Neural progenitor cell (in vitro differentiated cells): ENCODE data around the gene KCNA5. TPM values are rescaled to one million over a fixed set of nuclear protein-coding genes. Genes with fewer than 3 reads are reported as not detected.

Experiments
- DNase-seq: peaks from one replicate; pipeline ENCODE4 v3.0.0-alpha.2; 2016; ENCODE audit warnings: low spot score
- H2AFZ ChIP-seq: fragments of 200-600 bp; sonication (generic); replicated peaks from 2 replicates; pipeline ENCODE4 v1.6.1; 2016; ENCODE audit warnings: antibody characterized with exemption
- H3F3A ChIP-seq: fragments of 200-600 bp; sonication (generic); 2 replicates; pipeline ENCODE4 v1.6.1; 2016; ENCODE audit warnings: antibody characterized with exemption, low read depth
- H3K27ac ChIP-seq: fragments of 200-600 bp; sonication (generic); 2 replicates; pipeline ENCODE4 v1.5.1; 2016; ENCODE audit warnings: mild to moderate bottlenecking
- H3K27me3 ChIP-seq: fragments of 200-600 bp; sonication (generic); 2 replicates; pipeline ENCODE4 v1.6.1; 2016; ENCODE audit warnings: mild to moderate bottlenecking, moderate library complexity
- H3K36me3 ChIP-seq: fragments of 200-600 bp; sonication (generic); 2 replicates; pipeline ENCODE4 v1.5.1; 2016
- H3K4me1 ChIP-seq: fragments of 200-600 bp; sonication (generic); 2 replicates; pipeline ENCODE4 v1.6.1; 2016; ENCODE audit warnings: mixed run types
- H3K4me2 ChIP-seq: fragments of 200-600 bp; sonication (generic); 2 replicates; pipeline ENCODE4 v1.6.1; 2016
- H3K4me3 ChIP-seq: fragments of 200-600 bp; sonication (generic); 2 replicates; pipeline ENCODE4 v1.5.1; 2016
- H3K79me2 ChIP-seq: fragments of 200-600 bp; sonication (generic); 2 replicates; pipeline ENCODE4 v1.6.1; 2016; ENCODE audit warnings: low read depth
- H3K9ac ChIP-seq: fragments of 200-600 bp; sonication (generic); 2 replicates; pipeline ENCODE4 v1.6.1; 2016
- H3K9me3 ChIP-seq: fragments of 200-600 bp; sonication (generic); 2 replicates; pipeline ENCODE4 v1.5.1; 2016; ENCODE audit warnings: low read depth
- H4K20me1 ChIP-seq: fragments of 200-600 bp; sonication (generic); 2 replicates; pipeline ENCODE4 v1.6.1; 2016; ENCODE audit warnings: low read depth
- H3K27ac Mint-ChIP-seq: 3 replicates; pipeline ENCODE4 v1.8.0; 2021; ENCODE audit warnings: mixed read lengths
- H3K27me3 Mint-ChIP-seq: 2 replicates; pipeline ENCODE4 v1.8.0; 2022; ENCODE audit warnings: low read depth, mild to moderate bottlenecking, inconsistent platforms, moderate library complexity, mixed read lengths; ENCODE audit not compliant: insufficient read depth
- H3K36me3 Mint-ChIP-seq: 3 replicates; pipeline ENCODE4 v1.8.0; 2021; ENCODE audit warnings: mixed read lengths
- H3K4me1 Mint-ChIP-seq: 3 replicates; pipeline ENCODE4 v1.8.0; 2021; ENCODE audit warnings: mixed read lengths
- H3K4me3 Mint-ChIP-seq: 3 replicates; pipeline ENCODE4 v1.8.0; 2021; ENCODE audit warnings: mild to moderate bottlenecking, moderate library complexity, mixed read lengths
- H3K9me3 Mint-ChIP-seq: 3 replicates; pipeline ENCODE4 v1.8.0; 2020; ENCODE audit warnings: mixed read lengths
- EZH2 ChIP-seq: fragments of 200-600 bp; sonication (generic); IDR thresholded peaks from 2 replicates; pipeline ENCODE4 v1.6.1; 2017; ENCODE audit warnings: antibody characterized with exemption, mild to moderate bottlenecking, moderate library complexity
- EZH2phosphoT487 ChIP-seq: fragments of 200-600 bp; sonication (generic); IDR thresholded peaks from 2 replicates; pipeline ENCODE4 v1.6.1; 2017; ENCODE audit warnings: antibody characterized with exemption
- total RNA-seq: library from RNA; depleted of rRNA; stranded (reverse); fragments of >200 nt; gene quantifications from 2 replicates; pipeline ENCODE4 v1.2.3, GENCODE V29; 2015; ENCODE audit warnings: low replicate concordance
- TF ChIP-seq, protein P1 (sequence below): fragments of 200-600 bp; sonication (generic); IDR thresholded peaks from 2 replicates; pipeline ENCODE4 v1.5.1; 2017; ENCODE audit warnings: antibody characterized with exemption, mild to moderate bottlenecking

Gene KCNA5
- total RNA-seq, 1 donor from 2014 or later = 0.19 TPM

GRCh38 chr12:4997939-4998338, 45.7 kb upstream of the KCNA5 start:
- Histone ChIP-seq H3K4me1 (peaks cover 6% of the 10 kb centered on the region), H3K36me3 (no peaks in the 10 kb centered on the region), H3K79me2 (no peaks in the 10 kb centered on the region), H3F3A (no peaks in the 10 kb centered on the region), H3K27me3 (no peaks in the 10 kb centered on the region), H3K4me2 (no peak overlapping the region), H4K20me1 (no peaks in the 10 kb centered on the region), H3K27ac (no peak overlapping the region), H3K4me3 (no peak overlapping the region), H2AFZ (no peak overlapping the region), H3K9ac (no peak overlapping the region), H3K9me3 (no peaks in the 10 kb centered on the region)
- TF ChIP-seq EZH2phosphoT487 = no peak
- TF ChIP-seq EZH2 = no peak
- TF ChIP-seq, protein P1, sequence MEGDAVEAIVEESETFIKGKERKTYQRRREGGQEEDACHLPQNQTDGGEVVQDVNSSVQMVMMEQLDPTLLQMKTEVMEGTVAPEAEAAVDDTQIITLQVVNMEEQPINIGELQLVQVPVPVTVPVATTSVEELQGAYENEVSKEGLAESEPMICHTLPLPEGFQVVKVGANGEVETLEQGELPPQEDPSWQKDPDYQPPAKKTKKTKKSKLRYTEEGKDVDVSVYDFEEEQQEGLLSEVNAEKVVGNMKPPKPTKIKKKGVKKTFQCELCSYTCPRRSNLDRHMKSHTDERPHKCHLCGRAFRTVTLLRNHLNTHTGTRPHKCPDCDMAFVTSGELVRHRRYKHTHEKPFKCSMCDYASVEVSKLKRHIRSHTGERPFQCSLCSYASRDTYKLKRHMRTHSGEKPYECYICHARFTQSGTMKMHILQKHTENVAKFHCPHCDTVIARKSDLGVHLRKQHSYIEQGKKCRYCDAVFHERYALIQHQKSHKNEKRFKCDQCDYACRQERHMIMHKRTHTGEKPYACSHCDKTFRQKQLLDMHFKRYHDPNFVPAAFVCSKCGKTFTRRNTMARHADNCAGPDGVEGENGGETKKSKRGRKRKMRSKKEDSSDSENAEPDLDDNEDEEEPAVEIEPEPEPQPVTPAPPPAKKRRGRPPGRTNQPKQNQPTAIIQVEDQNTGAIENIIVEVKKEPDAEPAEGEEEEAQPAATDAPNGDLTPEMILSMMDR = no peak
- Mint-ChIP-seq H3K27ac (no peak overlapping the region), H3K4me1 (peaks cover 6% of the 10 kb centered on the region), H3K4me3 (no peak overlapping the region), H3K36me3 (no peaks in the 10 kb centered on the region), H3K27me3 (peaks cover 7% of the 10 kb centered on the region), H3K9me3 (no peaks in the 10 kb centered on the region)
- no peak for DNase-seq

DNA sequence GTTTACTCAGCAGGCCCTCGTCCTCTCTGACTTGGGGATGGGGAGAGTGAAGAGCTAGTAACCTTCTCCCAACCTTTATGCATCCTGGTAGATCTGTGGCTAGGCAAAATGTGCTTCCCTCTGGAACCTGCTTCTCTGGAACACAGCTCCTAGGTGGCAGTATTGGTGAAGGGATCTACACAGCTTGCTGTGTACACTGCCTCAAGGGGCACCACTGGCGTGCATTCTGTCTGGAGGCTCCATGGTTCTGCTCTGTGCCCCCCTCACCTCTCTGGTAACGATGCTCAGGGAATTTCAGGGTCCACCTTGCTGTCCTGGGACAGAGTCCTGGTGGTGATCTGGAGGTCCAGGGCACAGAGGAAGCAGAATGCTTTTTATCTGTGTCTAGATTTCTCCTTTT, 43.5 kb upstream of the KCNA5 start:
- no peaks in the 10 kb centered on the region for H3K9me3 ChIP-seq
- Mint-ChIP-seq H3K27ac (no peak overlapping the region), H3K36me3 (no peaks in the 10 kb centered on the region), H3K27me3 (peaks cover 5% of the 10 kb centered on the region), H3K4me1 (peaks cover 6% of the 10 kb centered on the region), H3K9me3 (no peaks in the 10 kb centered on the region), H3K4me3 (no peak overlapping the region)
- H3K27ac ChIP-seq = no peak overlapping the region
- peaks cover 6% of the 10 kb centered on the region for H3K4me1 ChIP-seq
- peak overlapping the region; percentile 29 for H2AFZ ChIP-seq
- no peak overlapping the region for H3K4me2 ChIP-seq
- H3K9ac ChIP-seq = no peak overlapping the region
- no peak overlapping the region for H3K4me3 ChIP-seq
- H3K27me3 ChIP-seq = no peaks in the 10 kb centered on the region
- TF ChIP-seq EZH2phosphoT487 (no peak), EZH2 (no peak)
- TF ChIP-seq, protein P1 = no peak
- no peak for DNase-seq
- no peaks in the 10 kb centered on the region for H3F3A ChIP-seq
- no peaks in the 10 kb centered on the region for H3K36me3 ChIP-seq
- no peaks in the 10 kb centered on the region for H3K79me2 ChIP-seq
- no peaks in the 10 kb centered on the region for H4K20me1 ChIP-seq

DNA sequence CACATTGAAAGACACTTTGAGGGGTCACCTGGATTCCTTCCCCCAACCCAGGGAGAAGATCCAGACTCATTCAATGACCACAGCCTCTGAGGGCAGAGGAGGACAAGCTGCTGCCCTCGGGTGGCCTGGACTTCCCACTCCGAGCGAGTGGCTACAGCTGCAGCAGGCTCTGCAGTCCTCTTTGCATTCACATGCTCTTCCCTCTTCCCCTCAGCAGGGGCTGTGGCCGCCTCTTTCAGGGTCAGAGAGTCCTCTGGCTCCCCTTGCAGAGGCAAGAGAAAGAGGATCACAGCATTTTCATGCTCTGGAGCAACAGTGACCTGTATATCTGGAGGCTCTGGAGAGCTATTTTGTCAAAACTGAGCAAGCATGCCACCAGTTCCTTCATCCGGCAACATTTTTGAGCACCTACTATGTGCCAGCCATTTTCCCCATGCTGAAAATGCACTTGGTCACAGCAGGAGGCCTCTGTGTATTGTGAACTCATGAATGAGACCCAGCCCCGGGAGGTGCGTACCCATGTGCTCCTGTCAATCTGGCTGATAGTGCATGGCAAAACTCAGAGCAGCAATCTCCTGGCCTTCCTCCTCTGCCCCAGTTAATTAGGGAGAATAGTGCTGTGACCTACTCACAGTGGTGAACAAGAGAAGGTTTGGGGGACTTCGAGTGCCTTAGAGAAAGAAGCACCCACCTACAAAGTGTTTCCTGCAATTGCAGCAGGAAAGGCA, 42.9 kb upstream of the KCNA5 start:
- DNase-seq = peak; percentile 33
- peaks cover 6% of the 10 kb centered on the region for H3K4me1 Mint-ChIP-seq
- no peak overlapping the region for H3K4me3 ChIP-seq
- H3K4me1 ChIP-seq = peaks cover 6% of the 10 kb centered on the region
- no peaks in the 10 kb centered on the region for H4K20me1 ChIP-seq
- H3K27me3 Mint-ChIP-seq = peaks cover 5% of the 10 kb centered on the region
- H3K4me2 ChIP-seq = no peak overlapping the region
- H3K79me2 ChIP-seq = no peaks in the 10 kb centered on the region
- H3K4me3 Mint-ChIP-seq = no peak overlapping the region
- no peaks in the 10 kb centered on the region for H3F3A ChIP-seq
- no peaks in the 10 kb centered on the region for H3K36me3 ChIP-seq
- H3K27ac ChIP-seq = no peak overlapping the region
- no peaks in the 10 kb centered on the region for H3K36me3 Mint-ChIP-seq
- no peaks in the 10 kb centered on the region for H3K9me3 ChIP-seq
- no peaks in the 10 kb centered on the region for H3K27me3 ChIP-seq
- H3K27ac Mint-ChIP-seq = no peak overlapping the region
- H3K9me3 Mint-ChIP-seq = no peaks in the 10 kb centered on the region
- H3K9ac ChIP-seq = no peak overlapping the region
- TF ChIP-seq EZH2phosphoT487 = no peak
- H2AFZ ChIP-seq = peak overlapping the region; percentile 29

GRCh38 chr12:5003025-5003666, 40.5 kb upstream of the KCNA5 start:
- no peak overlapping the region for H3K27ac ChIP-seq
- H3K9me3 ChIP-seq = no peaks in the 10 kb centered on the region
- no peak overlapping the region for H3K4me3 Mint-ChIP-seq
- TF ChIP-seq, protein P1 = peak; percentile 94
- TF ChIP-seq EZH2phosphoT487 = no peak
- peaks cover 6% of the 10 kb centered on the region for H3K4me1 Mint-ChIP-seq
- no peaks in the 10 kb centered on the region for H4K20me1 ChIP-seq
- H3K4me2 ChIP-seq = no peak overlapping the region
- H3F3A ChIP-seq = no peaks in the 10 kb centered on the region
- H3K27me3 Mint-ChIP-seq = peaks cover 2% of the 10 kb centered on the region
- no peaks in the 10 kb centered on the region for H3K27me3 ChIP-seq
- H3K79me2 ChIP-seq = no peaks in the 10 kb centered on the region
- H3K27ac Mint-ChIP-seq = no peak overlapping the region
- no peaks in the 10 kb centered on the region for H3K36me3 ChIP-seq
- no peak overlapping the region for H2AFZ ChIP-seq
- peaks cover 6% of the 10 kb centered on the region for H3K4me1 ChIP-seq
- no peaks in the 10 kb centered on the region for H3K9me3 Mint-ChIP-seq
- H3K9ac ChIP-seq = no peak overlapping the region
- no peaks in the 10 kb centered on the region for H3K36me3 Mint-ChIP-seq
- DNase-seq = peak; percentile 84
- no peak overlapping the region for H3K4me3 ChIP-seq
